ENCODE results near the gene DUXA. TPM values are rescaled to one million over a fixed set of nuclear protein-coding genes. Genes with fewer than 3 reads are reported as not detected.

DUXA gene
- total RNA-seq, 1 experiment from 2014 or later: not detected

DNA sequence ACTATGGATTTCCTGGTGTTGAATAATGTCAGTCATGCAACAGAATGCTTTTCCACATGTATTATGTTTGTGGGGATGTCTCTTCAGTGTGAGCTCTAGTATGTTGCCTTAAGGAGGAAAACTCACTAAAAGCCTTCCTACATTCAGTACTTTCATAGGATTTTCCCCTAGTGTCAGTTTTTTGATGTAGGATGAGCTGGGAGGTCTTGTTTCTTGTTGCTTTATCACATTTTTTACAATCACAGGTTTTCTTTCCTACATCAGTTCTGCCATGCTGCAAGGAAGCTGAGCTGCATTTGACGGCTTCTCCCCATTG lies 56.0 kb downstream of the DUXA start:
- no peak for ATAC-seq
- ChIA-PET CTCF (no interaction called here), POLR2A (interaction anchor here (0.5 kb wide), 1 partner anchor 206 kb away, joined by 18 read pairs; no protein-coding TSS in a partner anchor)
- no peaks in the 10 kb centered on the region for H3K36me3 ChIP-seq (ENCODE audit: control insufficient read depth, insufficient read depth, low read length)
- H3K4me3 ChIP-seq (ENCODE audit: low read depth in 2 of 2, low read length in 2 of 2): no peak overlapping the region
- intact Hi-C loops (cut with micrococcal nuclease; ENCODE audit: unreplicated experiment): no loop called here
- DNase-seq (ENCODE audit: low read depth, low spot score): no peak
- H3K4me1 ChIP-seq (ENCODE audit: control insufficient read depth, insufficient read depth, low read length): no peaks in the 10 kb centered on the region
- H3K27me3 ChIP-seq (ENCODE audit: control insufficient read depth, insufficient read depth, low read length): no peaks in the 10 kb centered on the region
- peaks cover 45% of the 10 kb centered on the region for H3K9me3 ChIP-seq (ENCODE audit: control insufficient read depth, insufficient read depth, low read depth, low read length)
- in situ Hi-C loops (cut with HindIII; ENCODE audit: low pct_unique_long_range_greater_than_20kb, low sequenced_read_pairs): no loop called here
- H3K27ac ChIP-seq (ENCODE audit: low read length): no peak overlapping the region
- no TSS peak for BruUV-seq (replicated peaks)
- TF ChIP-seq SIN3A (IDR thresholded peaks at IDR 0.05; ENCODE audit: borderline replicate concordance, insufficient read depth, low read depth, low read length) (no peak), POLR2AphosphoS5 (IDR thresholded peaks at IDR 0.05; ENCODE audit: low read depth, low read length) (no peak), TCF7L2 (IDR thresholded peaks at IDR 0.05; ENCODE audit: low read depth, low read length) (no peak), CTCF (IDR thresholded peaks at IDR 0.05) (no peak)
- TF ChIP-seq, protein P1, sequence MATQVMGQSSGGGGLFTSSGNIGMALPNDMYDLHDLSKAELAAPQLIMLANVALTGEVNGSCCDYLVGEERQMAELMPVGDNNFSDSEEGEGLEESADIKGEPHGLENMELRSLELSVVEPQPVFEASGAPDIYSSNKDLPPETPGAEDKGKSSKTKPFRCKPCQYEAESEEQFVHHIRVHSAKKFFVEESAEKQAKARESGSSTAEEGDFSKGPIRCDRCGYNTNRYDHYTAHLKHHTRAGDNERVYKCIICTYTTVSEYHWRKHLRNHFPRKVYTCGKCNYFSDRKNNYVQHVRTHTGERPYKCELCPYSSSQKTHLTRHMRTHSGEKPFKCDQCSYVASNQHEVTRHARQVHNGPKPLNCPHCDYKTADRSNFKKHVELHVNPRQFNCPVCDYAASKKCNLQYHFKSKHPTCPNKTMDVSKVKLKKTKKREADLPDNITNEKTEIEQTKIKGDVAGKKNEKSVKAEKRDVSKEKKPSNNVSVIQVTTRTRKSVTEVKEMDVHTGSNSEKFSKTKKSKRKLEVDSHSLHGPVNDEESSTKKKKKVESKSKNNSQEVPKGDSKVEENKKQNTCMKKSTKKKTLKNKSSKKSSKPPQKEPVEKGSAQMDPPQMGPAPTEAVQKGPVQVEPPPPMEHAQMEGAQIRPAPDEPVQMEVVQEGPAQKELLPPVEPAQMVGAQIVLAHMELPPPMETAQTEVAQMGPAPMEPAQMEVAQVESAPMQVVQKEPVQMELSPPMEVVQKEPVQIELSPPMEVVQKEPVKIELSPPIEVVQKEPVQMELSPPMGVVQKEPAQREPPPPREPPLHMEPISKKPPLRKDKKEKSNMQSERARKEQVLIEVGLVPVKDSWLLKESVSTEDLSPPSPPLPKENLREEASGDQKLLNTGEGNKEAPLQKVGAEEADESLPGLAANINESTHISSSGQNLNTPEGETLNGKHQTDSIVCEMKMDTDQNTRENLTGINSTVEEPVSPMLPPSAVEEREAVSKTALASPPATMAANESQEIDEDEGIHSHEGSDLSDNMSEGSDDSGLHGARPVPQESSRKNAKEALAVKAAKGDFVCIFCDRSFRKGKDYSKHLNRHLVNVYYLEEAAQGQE (IDR thresholded peaks at IDR 0.05; ENCODE audit: insufficient read depth in 1 of 2, low read depth in 2 of 2, low read length in 1 of 2): no peak

- intact Hi-C loops (cut with micrococcal nuclease; ENCODE audit: unreplicated experiment): no loop called here
- Histone ChIP-seq H3K4me1 (ENCODE audit: control insufficient read depth, insufficient read depth, low read length) (no peaks in the 10 kb centered on the region), H3K27me3 (ENCODE audit: control insufficient read depth, insufficient read depth, low read length) (no peaks in the 10 kb centered on the region), H3K4me3 (ENCODE audit: low read depth in 2 of 2, low read length in 2 of 2) (no peak overlapping the region), H3K9me3 (ENCODE audit: control insufficient read depth, insufficient read depth, low read depth, low read length) (peaks cover 45% of the 10 kb centered on the region), H3K27ac (ENCODE audit: low read length) (no peak overlapping the region), H3K36me3 (ENCODE audit: control insufficient read depth, insufficient read depth, low read length) (no peaks in the 10 kb centered on the region)
- CTCF ChIA-PET: no interaction called here
- BruUV-seq (replicated peaks): no TSS peak
- in situ Hi-C loops (cut with HindIII; ENCODE audit: low pct_unique_long_range_greater_than_20kb, low sequenced_read_pairs): no loop called here
- TF ChIP-seq, protein P1 (IDR thresholded peaks at IDR 0.05; ENCODE audit: insufficient read depth in 1 of 2, low read depth in 2 of 2, low read length in 1 of 2): no peak
- TF ChIP-seq CTCF (IDR thresholded peaks at IDR 0.05) (no peak), TCF7L2 (IDR thresholded peaks at IDR 0.05; ENCODE audit: low read depth, low read length) (no peak), SIN3A (IDR thresholded peaks at IDR 0.05; ENCODE audit: borderline replicate concordance, insufficient read depth, low read depth, low read length) (no peak)
- DNase-seq (ENCODE audit: low read depth, low spot score): no peak
- POLR2A ChIA-PET: interaction anchor here (0.5 kb wide), 1 partner anchor 207 kb away, joined by 18 read pairs; no protein-coding TSS in a partner anchor
- no peak for ATAC-seq
Measured at GRCh38 chr19:57110592-57111328, 56.5 kb downstream of the DUXA start.

Measured in Panc1 (cell line).